ENCODE data around the gene TMEM101. TPM values are rescaled to one million over a fixed set of nuclear protein-coding genes. Genes with fewer than 3 reads are reported as not detected.

Gene TMEM101
- total and polyA plus RNA-seq, 2 of the 13 experiments (the other 11 are each of a cell fraction or from before 2014, with no cell fraction given): 72.0 to 100 TPM

DNA sequence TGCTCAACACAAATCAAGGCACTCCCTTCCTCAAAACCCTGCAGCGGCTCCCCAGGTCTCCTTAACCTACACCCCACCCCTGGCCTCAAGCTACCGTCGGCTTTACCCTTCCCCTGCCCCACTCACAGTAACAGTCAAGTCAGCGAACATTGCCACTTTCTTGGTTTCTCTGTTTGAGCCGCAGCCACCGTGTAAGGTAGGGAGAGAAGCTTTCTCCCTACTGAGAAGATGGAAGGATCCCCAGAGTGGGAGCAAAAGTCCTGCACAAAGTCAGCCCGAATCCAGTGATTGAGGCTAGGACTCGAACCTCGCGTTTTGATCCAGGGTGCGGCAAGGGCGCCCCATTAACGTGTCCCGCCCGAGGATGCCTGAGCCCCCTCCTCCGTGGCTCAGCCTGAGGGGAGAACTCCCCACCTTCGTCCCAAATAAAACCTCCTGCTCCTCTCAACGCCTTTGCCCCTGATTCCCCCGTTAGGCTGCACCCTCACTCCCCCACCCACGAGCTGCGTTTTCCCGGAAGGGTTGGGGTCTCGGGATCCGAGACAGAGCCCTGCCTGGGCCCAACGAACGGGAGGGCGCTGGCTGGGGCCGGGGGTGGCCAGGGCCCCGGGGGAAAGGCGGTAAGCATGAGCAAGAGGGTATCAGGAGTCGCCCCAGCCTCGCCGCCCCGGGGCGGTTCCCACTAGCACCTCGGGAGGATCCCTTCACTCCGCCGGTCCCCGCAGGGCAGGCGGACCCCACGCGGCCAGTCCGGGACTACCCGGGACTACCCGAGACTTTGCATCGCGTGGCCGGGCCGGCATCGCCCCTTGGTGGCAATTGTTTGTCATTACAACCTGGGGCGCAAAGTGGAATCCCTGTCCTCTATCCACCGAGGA lies 20.3 kb downstream of the TMEM101 start (continued):
- TF ChIP-seq, protein P1, sequence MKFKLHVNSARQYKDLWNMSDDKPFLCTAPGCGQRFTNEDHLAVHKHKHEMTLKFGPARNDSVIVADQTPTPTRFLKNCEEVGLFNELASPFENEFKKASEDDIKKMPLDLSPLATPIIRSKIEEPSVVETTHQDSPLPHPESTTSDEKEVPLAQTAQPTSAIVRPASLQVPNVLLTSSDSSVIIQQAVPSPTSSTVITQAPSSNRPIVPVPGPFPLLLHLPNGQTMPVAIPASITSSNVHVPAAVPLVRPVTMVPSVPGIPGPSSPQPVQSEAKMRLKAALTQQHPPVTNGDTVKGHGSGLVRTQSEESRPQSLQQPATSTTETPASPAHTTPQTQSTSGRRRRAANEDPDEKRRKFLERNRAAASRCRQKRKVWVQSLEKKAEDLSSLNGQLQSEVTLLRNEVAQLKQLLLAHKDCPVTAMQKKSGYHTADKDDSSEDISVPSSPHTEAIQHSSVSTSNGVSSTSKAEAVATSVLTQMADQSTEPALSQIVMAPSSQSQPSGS (CRISPR knock-in tag; IDR thresholded peaks at IDR 0.05): 0 out of 2 replicates have a peak, but pooled peaks have one; percentile 22
- TF ChIP-seq, protein P2, sequence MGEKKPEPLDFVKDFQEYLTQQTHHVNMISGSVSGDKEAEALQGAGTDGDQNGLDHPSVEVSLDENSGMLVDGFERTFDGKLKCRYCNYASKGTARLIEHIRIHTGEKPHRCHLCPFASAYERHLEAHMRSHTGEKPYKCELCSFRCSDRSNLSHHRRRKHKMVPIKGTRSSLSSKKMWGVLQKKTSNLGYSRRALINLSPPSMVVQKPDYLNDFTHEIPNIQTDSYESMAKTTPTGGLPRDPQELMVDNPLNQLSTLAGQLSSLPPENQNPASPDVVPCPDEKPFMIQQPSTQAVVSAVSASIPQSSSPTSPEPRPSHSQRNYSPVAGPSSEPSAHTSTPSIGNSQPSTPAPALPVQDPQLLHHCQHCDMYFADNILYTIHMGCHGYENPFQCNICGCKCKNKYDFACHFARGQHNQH (CRISPR knock-in tag; IDR thresholded peaks at IDR 0.05): peak; percentile 26; the same call in 1 of the 2 replicates
- TF ChIP-seq HNRNPLL (IDR thresholded peaks at IDR 0.05; ENCODE audit: low read depth, low read length, poor library complexity, severe bottlenecking): peak; percentile 30
- TF ChIP-seq SRY (CRISPR knock-in tag; IDR thresholded peaks at IDR 0.05): peak; percentile 50; the same call in 1 of the 2 replicates
- TF ChIP-seq FOXC1 (CRISPR knock-in tag; IDR thresholded peaks at IDR 0.05; ENCODE audit: borderline replicate concordance): peak; percentile 18; the same call in 1 of the 2 replicates
- TF ChIP-seq SATB2 (CRISPR knock-in tag; IDR thresholded peaks at IDR 0.05): no peak
- 0 out of 2 replicates have a peak, but pooled peaks have one; percentile 21 for TF ChIP-seq TAF1 (CRISPR knock-in tag; IDR thresholded peaks at IDR 0.05)
- no peak for TF ChIP-seq ZNF616 (CRISPR knock-in tag; IDR thresholded peaks at IDR 0.05; ENCODE audit: low read depth)
- TF ChIP-seq ZNF205 (CRISPR knock-in tag; IDR thresholded peaks at IDR 0.05): 0 out of 2 replicates have a peak, but pooled peaks have one; percentile 38
- TF ChIP-seq, protein P3, sequence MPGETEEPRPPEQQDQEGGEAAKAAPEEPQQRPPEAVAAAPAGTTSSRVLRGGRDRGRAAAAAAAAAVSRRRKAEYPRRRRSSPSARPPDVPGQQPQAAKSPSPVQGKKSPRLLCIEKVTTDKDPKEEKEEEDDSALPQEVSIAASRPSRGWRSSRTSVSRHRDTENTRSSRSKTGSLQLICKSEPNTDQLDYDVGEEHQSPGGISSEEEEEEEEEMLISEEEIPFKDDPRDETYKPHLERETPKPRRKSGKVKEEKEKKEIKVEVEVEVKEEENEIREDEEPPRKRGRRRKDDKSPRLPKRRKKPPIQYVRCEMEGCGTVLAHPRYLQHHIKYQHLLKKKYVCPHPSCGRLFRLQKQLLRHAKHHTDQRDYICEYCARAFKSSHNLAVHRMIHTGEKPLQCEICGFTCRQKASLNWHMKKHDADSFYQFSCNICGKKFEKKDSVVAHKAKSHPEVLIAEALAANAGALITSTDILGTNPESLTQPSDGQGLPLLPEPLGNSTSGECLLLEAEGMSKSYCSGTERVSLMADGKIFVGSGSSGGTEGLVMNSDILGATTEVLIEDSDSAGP (CRISPR knock-in tag; IDR thresholded peaks at IDR 0.05; ENCODE audit: borderline replicate concordance): peak; percentile 52; the same call in 1 of the 2 replicates
- TF ChIP-seq ZSCAN21 (CRISPR knock-in tag; IDR thresholded peaks at IDR 0.05; ENCODE audit: borderline replicate concordance): peak; percentile 44; the same call in 1 of the 2 replicates
- TF ChIP-seq NFKB2 (CRISPR knock-in tag; IDR thresholded peaks at IDR 0.05; ENCODE audit: borderline replicate concordance): peak; percentile 66; the same call in 1 of the 2 replicates
- TF ChIP-seq FOXK2 (IDR thresholded peaks at IDR 0.05): no peak
- peak; percentile 27; the same call in 1 of the 2 replicates for TF ChIP-seq PHF8 (CRISPR knock-in tag; IDR thresholded peaks at IDR 0.05)
- TF ChIP-seq, protein P4, sequence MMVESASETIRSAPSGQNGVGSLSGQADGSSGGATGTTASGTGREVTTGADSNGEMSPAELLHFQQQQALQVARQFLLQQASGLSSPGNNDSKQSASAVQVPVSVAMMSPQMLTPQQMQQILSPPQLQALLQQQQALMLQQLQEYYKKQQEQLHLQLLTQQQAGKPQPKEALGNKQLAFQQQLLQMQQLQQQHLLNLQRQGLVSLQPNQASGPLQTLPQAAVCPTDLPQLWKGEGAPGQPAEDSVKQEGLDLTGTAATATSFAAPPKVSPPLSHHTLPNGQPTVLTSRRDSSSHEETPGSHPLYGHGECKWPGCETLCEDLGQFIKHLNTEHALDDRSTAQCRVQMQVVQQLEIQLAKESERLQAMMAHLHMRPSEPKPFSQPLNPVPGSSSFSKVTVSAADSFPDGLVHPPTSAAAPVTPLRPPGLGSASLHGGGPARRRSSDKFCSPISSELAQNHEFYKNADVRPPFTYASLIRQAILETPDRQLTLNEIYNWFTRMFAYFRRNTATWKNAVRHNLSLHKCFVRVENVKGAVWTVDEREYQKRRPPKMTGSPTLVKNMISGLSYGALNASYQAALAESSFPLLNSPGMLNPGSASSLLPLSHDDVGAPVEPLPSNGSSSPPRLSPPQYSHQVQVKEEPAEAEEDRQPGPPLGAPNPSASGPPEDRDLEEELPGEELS (CRISPR knock-in tag; IDR thresholded peaks at IDR 0.05): no peak
- TF ChIP-seq, protein P5, sequence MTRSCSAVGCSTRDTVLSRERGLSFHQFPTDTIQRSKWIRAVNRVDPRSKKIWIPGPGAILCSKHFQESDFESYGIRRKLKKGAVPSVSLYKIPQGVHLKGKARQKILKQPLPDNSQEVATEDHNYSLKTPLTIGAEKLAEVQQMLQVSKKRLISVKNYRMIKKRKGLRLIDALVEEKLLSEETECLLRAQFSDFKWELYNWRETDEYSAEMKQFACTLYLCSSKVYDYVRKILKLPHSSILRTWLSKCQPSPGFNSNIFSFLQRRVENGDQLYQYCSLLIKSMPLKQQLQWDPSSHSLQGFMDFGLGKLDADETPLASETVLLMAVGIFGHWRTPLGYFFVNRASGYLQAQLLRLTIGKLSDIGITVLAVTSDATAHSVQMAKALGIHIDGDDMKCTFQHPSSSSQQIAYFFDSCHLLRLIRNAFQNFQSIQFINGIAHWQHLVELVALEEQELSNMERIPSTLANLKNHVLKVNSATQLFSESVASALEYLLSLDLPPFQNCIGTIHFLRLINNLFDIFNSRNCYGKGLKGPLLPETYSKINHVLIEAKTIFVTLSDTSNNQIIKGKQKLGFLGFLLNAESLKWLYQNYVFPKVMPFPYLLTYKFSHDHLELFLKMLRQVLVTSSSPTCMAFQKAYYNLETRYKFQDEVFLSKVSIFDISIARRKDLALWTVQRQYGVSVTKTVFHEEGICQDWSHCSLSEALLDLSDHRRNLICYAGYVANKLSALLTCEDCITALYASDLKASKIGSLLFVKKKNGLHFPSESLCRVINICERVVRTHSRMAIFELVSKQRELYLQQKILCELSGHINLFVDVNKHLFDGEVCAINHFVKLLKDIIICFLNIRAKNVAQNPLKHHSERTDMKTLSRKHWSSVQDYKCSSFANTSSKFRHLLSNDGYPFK (CRISPR knock-in tag; IDR thresholded peaks at IDR 0.05; ENCODE audit: borderline replicate concordance): 0 out of 2 replicates have a peak, but pooled peaks have one; percentile 27
- peak; percentile 99 for TF ChIP-seq RAD21 (CRISPR knock-in tag; IDR thresholded peaks at IDR 0.05)

All from HepG2 (cell line).